Measurements from ENCODE around the gene IPO11. TPM values are rescaled to one million over a fixed set of nuclear protein-coding genes. Genes with fewer than 3 reads are reported as not detected.
"Not testable (repeated sequence)": the region's sequence is repeated elsewhere in the genome, so short reads cannot be mapped to it uniquely, and the experiment has no call there.

IPO11 gene
- total RNA-seq, 1 donor from 2014 or later, result 39.9 TPM

DNA sequence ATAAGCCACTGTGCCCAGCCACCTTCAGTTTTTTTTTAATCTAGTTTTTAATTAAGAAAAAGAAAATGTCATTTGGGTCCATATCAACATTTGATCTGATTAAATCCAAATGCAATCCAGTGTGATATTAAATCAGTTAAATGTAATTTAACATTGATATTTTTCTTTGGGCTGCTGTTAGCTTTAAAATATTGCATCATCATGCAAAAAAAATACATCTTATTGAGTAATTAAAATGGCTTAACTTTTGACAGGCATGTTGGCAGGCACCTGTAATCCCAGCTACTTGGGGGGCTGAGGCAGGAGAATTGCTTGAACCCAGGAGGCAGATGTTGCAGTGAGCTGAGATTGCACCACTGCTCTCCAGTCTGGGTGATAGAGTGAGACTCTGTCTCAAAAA lies 143.4 kb downstream of the IPO11 start:
- intact Hi-C loops (cut with DNase I), result no loop called here
- ATAC-seq (no peak), DNase-seq (ENCODE audit: low spot score) (no peak)

DNA sequence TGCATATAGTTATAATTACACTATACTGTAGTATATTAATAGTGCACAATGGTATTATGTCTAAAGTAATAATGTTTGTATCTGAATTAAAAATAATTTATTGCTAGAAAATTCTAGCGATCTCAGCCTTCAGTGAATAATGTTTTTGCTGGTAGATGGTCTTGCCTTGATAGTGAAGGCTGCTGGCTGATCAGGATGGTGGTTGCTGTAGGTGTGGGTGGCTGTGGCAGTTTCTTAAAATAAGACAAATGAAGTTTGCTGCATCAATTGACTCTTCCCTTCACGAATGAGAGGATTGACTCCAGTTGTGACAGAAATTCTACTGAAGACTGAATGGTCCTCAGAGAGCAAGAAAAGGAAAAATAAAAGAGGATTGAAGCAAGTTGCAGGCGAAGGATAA lies 146.4 kb downstream of the IPO11 start:
- ATAC-seq (no peak), DNase-seq (ENCODE audit: low spot score) (no peak)
- intact Hi-C loops (cut with DNase I), result no loop called here

- DNase-seq (ENCODE audit: low spot score) (no peak), ATAC-seq (no peak)
- intact Hi-C loops (cut with DNase I), result no loop called here
Observed at GRCh38 chr5:62560786-62561185, 148.2 kb downstream of the IPO11 start.

DNA sequence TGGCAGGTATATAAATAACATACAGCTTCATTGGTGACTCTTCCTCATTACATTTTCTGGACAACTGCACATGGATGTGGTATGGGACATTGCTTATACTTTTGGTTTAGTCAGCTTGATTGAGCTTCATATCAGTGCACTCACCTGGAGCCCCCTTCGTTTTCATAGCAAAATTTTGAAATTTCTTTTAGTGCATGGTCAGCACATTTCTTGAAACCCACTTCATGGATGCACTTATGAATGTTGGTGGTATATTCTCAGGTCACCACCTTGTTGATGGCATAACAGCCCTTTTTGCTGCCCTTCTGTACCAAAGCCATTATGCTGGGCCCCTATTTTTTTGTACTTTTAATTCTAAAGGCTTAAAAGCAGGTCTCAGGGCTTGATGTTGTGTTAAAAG lies 149.3 kb downstream of the IPO11 start:
- no peak for DNase-seq (ENCODE audit: low spot score)
- ATAC-seq, result no peak
- intact Hi-C loops (cut with DNase I), result no loop called here

- ATAC-seq (no peak), DNase-seq (ENCODE audit: low spot score) (no peak)
- intact Hi-C loops (cut with DNase I), result no loop called here
Observed at GRCh38 chr5:62562867-62563266, 150.3 kb downstream of the IPO11 start.

DNA sequence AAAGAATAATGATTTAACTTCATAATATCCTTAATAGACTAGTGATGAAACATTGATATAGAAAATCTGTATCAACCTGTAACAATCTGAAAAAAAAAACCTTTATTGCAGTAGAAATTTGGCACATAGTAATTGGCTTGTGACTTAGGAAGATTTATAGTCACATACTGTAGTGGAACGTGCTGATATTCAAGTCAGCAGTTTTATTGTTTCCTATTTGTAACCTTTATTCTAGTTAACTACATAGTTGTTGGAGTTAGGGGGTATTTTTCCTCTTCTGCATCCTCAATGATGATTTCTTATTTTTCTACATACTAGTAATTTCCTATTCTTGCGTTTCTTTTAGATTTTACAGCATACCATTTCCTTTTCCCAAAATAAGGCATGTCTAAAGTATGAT lies 151.5 kb downstream of the IPO11 start:
- ATAC-seq (no peak), DNase-seq (ENCODE audit: low spot score) (no peak)
- intact Hi-C loops (cut with DNase I), result no loop called here

- DNase-seq (ENCODE audit: low spot score); ATAC-seq; intact Hi-C loops (cut with DNase I): not testable (repeated sequence)
Observed at GRCh38 chr5:62565740-62566139, 153.2 kb downstream of the IPO11 start.

- ATAC-seq (no peak), DNase-seq (ENCODE audit: low spot score) (no peak)
- intact Hi-C loops (cut with DNase I), result no loop called here
Observed at GRCh38 chr5:62568143-62568542, 155.6 kb downstream of the IPO11 start.

GRCh38 chr5:62568800-62569432 lies 156.4 kb downstream of the IPO11 start:
- intact Hi-C loops (cut with DNase I), result no loop called here
- ATAC-seq, result no peak
- DNase-seq (ENCODE audit: low spot score), result no peak

GRCh38 chr5:62569470-62569869 lies 156.9 kb downstream of the IPO11 start:
- DNase-seq (ENCODE audit: low spot score) (no peak), ATAC-seq (no peak)
- intact Hi-C loops (cut with DNase I), result no loop called here

GRCh38 chr5:62572918-62573514 lies 160.5 kb downstream of the IPO11 start:
- DNase-seq (ENCODE audit: low spot score) (no peak), ATAC-seq (no peak)
- intact Hi-C loops (cut with DNase I), result no loop called here

- intact Hi-C loops (cut with DNase I), result no loop called here
- no peak for ATAC-seq
- DNase-seq (ENCODE audit: low spot score), result no peak
Observed at GRCh38 chr5:62574599-62574998, 162.0 kb downstream of the IPO11 start.

- ATAC-seq, result no peak
- DNase-seq (ENCODE audit: low spot score), result no peak
- intact Hi-C loops (cut with DNase I), result no loop called here
Observed at GRCh38 chr5:62575066-62575465, 162.5 kb downstream of the IPO11 start.

DNA sequence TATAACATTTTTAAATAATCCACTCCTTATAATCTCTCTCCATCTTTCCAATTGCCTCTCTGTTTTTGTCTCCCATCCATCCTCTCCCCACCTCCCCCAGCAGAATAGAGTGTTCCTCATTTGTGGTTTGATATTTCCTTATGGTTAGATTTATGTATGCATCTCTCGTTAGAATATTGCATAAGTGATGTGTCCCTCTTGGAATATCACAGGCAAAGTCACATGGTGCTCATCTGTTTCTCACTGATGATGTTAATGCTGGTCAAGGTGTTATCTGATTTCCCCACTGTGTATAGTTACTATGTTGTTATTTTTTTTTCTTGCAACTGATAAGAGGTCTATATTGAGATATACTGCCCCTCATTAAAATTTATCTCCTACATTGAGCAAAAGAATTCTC lies 162.9 kb downstream of the IPO11 start:
- DNase-seq (ENCODE audit: low spot score) (no peak), ATAC-seq (no peak)
- intact Hi-C loops (cut with DNase I), result no loop called here

DNA sequence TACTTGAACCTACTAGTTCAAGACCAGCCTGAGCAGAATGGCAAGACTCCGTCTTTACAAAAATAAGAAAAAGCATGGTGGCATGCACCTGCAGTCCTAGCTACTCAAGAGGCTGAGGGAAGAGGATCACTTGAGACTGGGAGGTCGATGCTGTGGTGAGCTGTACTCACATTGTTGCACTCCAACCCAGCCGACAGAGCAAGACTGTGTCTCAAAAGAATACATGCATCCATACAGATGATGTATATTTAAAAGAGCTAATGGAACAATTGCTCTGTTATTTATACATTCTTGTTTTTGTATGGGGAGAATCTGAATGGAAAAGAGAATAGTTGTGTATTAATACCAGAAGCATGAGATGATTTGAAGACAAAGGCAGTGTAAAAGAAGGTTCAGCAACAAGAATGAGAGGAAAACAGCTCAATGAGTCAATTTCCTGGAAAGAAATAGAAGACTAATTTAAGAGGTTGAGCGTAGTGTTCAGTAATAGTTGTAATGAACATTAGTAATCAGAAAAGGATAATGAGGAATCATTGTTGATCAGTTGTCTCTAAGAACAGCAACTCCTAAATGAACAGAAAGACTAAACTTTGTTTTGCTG lies 164.1 kb downstream of the IPO11 start:
- DNase-seq (ENCODE audit: low spot score) (no peak), ATAC-seq (no peak)
- intact Hi-C loops (cut with DNase I), result no loop called here

GRCh38 chr5:62577488-62577887 lies 164.9 kb downstream of the IPO11 start:
- DNase-seq (ENCODE audit: low spot score) (no peak), ATAC-seq (no peak)
- intact Hi-C loops (cut with DNase I), result no loop called here

DNA sequence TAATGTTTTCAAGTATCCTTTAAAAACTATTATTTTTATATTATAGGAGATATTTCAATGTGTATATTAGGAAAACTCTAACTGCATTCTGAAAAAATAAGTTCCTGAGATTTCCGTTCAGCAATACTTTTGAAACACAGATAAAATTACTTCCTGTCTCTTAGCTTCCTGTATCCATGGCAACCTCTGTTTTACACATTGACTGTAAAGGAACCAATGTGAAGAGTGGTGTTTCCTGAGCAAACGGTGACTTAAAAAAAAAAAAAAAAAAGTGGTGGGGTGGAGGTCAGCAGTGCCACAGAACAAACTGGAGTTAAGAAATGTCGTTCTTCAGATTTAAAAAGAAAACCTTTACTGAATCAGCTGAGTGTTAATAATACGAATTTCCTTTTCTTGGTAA lies 166.0 kb downstream of the IPO11 start, which contains the start of gene LRRC70:
Gene LRRC70, plus strand, starts transcription at position 280 of the 400 bp plus-strand sequence. CDS start 620 bp downstream, outside the sequence.
- intact Hi-C loops (cut with DNase I), result no loop called here
- ATAC-seq, result peak; percentile 45

DNA sequence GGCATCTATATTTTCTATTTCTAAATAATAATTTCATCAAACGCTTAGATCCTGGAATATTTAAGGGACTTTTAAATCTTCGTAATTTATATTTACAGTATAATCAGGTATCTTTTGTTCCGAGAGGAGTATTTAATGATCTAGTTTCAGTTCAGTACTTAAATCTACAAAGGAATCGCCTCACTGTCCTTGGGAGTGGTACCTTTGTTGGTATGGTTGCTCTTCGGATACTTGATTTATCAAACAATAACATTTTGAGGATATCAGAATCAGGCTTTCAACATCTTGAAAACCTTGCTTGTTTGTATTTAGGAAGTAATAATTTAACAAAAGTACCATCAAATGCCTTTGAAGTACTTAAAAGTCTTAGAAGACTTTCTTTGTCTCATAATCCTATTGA lies 167.2 kb downstream of the IPO11 start:
- intact Hi-C loops (cut with DNase I), result no loop called here
- ATAC-seq, result no peak
- DNase-seq (ENCODE audit: low spot score), result no peak

More for the DNA sequence above, 166.0 kb downstream of the IPO11 start, which contains the start of gene LRRC70:
- DNase-seq (ENCODE audit: low spot score), result no peak

DNA sequence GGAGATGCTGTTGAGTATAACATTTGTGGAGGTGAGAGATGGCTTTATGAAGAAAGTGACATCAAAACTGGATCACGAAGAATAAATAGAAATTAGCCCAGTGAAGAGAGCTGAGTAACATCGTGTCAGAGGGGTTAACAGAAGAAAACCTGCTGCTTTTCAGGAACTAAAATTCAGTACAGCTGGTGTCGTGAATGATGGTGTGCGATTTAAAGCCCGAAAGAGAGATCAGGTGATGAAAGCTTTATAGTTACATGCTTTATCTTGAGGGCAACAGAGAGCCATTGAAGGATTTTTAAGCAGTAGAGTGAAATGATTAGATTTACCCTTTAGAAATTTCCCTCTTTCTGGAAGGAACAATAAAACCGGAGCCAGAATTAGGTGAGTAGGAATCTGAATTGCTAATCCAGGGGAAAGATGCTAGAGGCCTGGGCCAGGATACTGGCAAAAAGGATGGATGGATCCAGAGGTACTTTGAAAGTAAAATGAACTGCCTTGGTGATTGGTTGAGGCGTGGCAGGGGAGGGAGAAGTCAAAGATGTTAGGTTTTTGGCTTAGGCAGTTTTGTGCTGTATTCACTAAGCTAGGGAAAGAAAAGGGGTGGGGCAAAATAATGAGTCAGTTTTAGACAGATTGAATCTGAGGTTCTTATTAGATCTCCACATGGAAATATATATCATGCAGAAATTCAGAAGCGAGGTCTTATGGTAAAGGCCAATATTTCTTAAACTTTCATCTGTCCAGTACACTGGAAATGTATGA lies 169.5 kb downstream of the IPO11 start:
- ATAC-seq, result no peak
- intact Hi-C loops (cut with DNase I), result no loop called here

DNA sequence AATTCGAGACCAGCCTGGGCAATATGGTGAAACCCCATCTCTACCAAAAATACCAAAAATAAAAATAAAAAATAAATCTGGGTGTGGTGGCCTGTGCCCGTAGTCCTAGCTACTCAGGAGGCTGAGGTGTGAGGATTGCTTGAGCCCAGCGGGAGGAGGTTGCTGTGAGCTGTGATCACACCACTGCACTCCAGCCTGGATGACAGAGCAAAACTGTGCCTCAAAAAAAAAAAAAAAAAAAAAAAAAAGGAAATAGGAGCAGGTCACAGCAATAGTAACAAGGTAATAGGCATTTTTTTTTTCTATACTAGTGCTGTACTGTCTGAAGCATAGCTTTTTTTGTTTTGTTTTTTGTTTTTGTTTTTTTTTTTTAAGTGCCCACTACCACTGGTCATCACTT lies 171.8 kb downstream of the IPO11 start:
- DNase-seq (ENCODE audit: low spot score) (no peak), ATAC-seq (no peak)
- intact Hi-C loops (cut with DNase I), result no loop called here

More for the DNA sequence above, 169.5 kb downstream of the IPO11 start:
- DNase-seq (ENCODE audit: low spot score), result no peak

All from sciatic nerve (tissue), 2 donors.